ENCODE results near the gene IFI44.

The IFI44 gene

DNA sequence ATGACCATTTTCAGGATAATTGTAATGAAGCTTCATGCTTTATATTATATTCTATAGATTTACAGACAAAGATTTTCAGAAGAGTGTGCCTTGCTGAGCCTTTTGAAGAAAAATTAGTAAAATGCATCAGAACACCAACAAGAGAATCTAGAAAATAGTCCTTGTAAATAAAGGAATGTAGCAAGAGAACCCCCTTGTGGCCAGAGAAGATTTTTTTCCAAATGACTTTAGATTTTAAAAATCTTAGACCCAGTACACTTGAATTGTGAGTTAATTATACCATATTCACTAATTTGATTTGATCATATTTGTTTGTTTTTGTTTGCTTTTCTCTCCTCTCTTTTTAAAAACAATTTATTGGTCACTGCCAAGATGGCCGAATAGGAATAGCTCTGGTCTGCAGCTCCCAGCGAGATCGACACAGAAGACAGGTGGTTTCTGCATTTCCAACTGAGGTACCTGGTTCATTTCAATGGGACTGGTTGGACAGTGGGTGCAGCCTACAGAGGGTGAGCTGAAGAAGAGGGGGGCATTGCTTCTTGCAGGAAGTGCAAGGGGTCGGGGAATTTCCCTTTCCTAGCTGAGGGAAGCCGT lies 42.2 kb upstream of the IFI44 start:
- no peaks in the 10 kb centered on the region for H3K4me1 ChIP-seq (ENCODE audit: control insufficient read depth in 1 of 2, insufficient read depth in 1 of 2, low read depth in 1 of 2, low read length in 1 of 2)
- TF ChIP-seq, protein P1, sequence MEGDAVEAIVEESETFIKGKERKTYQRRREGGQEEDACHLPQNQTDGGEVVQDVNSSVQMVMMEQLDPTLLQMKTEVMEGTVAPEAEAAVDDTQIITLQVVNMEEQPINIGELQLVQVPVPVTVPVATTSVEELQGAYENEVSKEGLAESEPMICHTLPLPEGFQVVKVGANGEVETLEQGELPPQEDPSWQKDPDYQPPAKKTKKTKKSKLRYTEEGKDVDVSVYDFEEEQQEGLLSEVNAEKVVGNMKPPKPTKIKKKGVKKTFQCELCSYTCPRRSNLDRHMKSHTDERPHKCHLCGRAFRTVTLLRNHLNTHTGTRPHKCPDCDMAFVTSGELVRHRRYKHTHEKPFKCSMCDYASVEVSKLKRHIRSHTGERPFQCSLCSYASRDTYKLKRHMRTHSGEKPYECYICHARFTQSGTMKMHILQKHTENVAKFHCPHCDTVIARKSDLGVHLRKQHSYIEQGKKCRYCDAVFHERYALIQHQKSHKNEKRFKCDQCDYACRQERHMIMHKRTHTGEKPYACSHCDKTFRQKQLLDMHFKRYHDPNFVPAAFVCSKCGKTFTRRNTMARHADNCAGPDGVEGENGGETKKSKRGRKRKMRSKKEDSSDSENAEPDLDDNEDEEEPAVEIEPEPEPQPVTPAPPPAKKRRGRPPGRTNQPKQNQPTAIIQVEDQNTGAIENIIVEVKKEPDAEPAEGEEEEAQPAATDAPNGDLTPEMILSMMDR (IDR thresholded peaks at IDR 0.05): no peak
- no peaks in the 10 kb centered on the region for H3K36me3 ChIP-seq
- no peak overlapping the region for H3K4me3 ChIP-seq (ENCODE audit: low read depth in 1 of 2, low read length in 1 of 2)
- H3K27me3 ChIP-seq: no peaks in the 10 kb centered on the region
- no peak overlapping the region for H3K27ac ChIP-seq
- H3K9me3 ChIP-seq: no peaks in the 10 kb centered on the region

DNA sequence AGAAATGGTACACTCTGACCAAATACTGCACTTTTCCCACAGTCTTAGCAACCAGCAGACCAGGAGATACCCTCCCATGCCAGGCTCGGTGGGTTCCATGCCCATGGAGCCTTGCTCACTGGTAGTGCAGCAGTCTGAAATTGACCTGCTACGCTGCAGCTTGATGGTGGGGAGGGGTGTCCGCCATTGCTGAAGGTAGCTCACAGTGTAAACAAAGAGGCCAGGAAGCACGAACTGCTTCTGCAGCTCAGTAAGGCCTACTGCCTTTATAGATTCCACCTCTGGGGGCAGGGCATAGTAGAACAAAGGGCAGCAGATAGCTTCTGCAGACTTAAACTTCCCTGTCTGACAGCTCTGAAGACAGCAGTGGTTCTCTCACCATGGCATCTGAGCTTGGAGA lies 41.7 kb upstream of the IFI44 start:
- Histone ChIP-seq H3K9me3 (no peaks in the 10 kb centered on the region), H3K27me3 (no peaks in the 10 kb centered on the region), H3K4me3 (ENCODE audit: low read depth in 1 of 2, low read length in 1 of 2) (no peak overlapping the region), H3K36me3 (no peaks in the 10 kb centered on the region), H3K27ac (no peak overlapping the region), H3K4me1 (ENCODE audit: control insufficient read depth in 1 of 2, insufficient read depth in 1 of 2, low read depth in 1 of 2, low read length in 1 of 2) (no peaks in the 10 kb centered on the region)
- TF ChIP-seq, protein P1 (IDR thresholded peaks at IDR 0.05): no peak

DNA sequence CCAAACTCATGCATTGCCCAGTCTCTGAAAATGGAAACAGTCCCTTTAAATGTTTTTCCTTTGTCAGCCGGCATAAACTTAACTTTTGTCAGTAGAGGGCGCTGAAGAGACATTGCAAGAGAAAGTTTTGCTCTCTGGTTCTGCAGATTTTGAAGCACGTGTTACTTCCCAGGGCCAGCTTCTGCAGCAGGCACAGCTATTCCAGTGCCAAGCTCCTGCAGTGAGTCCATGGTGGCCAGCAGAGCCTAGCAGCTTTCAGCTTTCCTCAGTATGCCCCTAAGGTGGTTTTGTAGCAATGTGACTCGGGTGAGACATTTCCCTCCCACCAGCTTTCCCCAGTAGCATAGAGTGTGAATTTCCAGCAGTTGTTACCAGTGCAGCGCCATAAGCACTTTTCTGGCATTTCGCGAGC lies 32.0 kb upstream of the IFI44 start:
- Histone ChIP-seq H3K4me1 (ENCODE audit: control insufficient read depth in 1 of 2, insufficient read depth in 1 of 2, low read depth in 1 of 2, low read length in 1 of 2) (peaks cover 16 to 32% of the 10 kb centered on the region in 2 experiments), H3K36me3 (no peaks in the 10 kb centered on the region), H3K27ac (no peak overlapping the region), H3K4me3 (ENCODE audit: low read depth in 1 of 2, low read length in 1 of 2) (no peak overlapping the region), H3K9me3 (no peaks in the 10 kb centered on the region), H3K27me3 (no peaks in the 10 kb centered on the region)
- TF ChIP-seq, protein P1 (IDR thresholded peaks at IDR 0.05): peak; percentile 48

DNA sequence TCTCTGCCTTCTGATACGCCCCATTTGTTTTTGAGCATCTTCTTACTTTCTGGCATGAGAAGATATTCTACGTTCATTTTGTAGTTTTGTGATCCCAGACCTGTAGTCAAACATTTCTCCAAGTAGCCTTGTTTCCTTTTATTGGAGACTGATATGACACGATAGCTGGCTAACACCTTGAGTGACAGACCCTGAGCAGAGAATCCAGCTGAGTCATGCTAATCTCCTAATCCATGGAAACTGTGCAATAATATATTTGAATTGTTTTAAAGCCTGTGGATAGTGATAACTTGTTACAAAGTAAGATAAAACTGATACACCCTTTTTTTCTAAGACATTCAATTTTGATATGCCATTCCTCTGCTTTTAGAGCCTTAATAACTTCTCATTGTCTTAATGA lies 30.6 kb upstream of the IFI44 start:
- Histone ChIP-seq H3K27me3 (no peaks in the 10 kb centered on the region), H3K36me3 (no peaks in the 10 kb centered on the region), H3K4me1 (ENCODE audit: control insufficient read depth in 1 of 2, insufficient read depth in 1 of 2, low read depth in 1 of 2, low read length in 1 of 2) (peaks cover 16 to 37% of the 10 kb centered on the region in 2 experiments), H3K4me3 (ENCODE audit: low read depth in 1 of 2, low read length in 1 of 2) (no peak overlapping the region), H3K27ac (peak overlapping the region; percentile 76), H3K9me3 (no peaks in the 10 kb centered on the region)
- TF ChIP-seq, protein P1 (IDR thresholded peaks at IDR 0.05): no peak

DNA sequence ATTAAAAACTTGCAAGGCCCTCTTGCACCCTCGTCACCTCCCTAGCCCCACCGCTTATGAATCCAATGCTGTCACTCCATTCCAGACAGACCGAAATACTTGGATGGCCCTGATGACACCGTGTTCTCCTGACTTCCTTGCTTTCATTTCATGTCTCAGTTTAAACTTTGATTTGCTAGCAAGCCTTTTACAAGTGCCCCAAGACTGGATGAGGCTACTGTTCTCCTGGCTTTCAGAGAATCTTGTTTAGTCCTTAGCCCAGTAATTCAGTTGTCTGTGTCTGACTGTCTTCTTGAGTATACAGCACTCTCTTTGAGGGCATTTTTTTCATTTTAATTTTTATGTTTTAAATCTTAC lies 30.2 kb upstream of the IFI44 start:
- peak overlapping the region; percentile 76 for H3K27ac ChIP-seq

More for the DNA sequence above, 30.2 kb upstream of the IFI44 start:
- TF ChIP-seq, protein P1 (IDR thresholded peaks at IDR 0.05): no peak
- Histone ChIP-seq H3K9me3 (no peaks in the 10 kb centered on the region), H3K27me3 (no peaks in the 10 kb centered on the region), H3K4me3 (ENCODE audit: low read depth in 1 of 2, low read length in 1 of 2) (no peak overlapping the region), H3K36me3 (no peaks in the 10 kb centered on the region), H3K4me1 (ENCODE audit: control insufficient read depth in 1 of 2, insufficient read depth in 1 of 2, low read depth in 1 of 2, low read length in 1 of 2) (peaks cover 16 to 37% of the 10 kb centered on the region in 2 experiments)
